Transverse colon (tissue), 3 donors: ENCODE results near the gene KCNT1.

Source experiments
- CTCF ChIP-seq, 5 experiments: fragments of 200-600 bp in 3 of 5; fragments of 450-650 bp in 2 of 5; sonication (generic) in 3 of 5; IDR thresholded peaks; 1 replicate in 2 of 5; 2 replicates in 3 of 5; pipeline ENCODE4 v1.5.1; 2016 to 2017; ENCODE audit warnings: antibody characterized with exemption in 5 of 5, inconsistent platforms in 3 of 5, mild to moderate bottlenecking in 2 of 5, moderate library complexity in 1 of 5
- EP300 ChIP-seq: sonication (generic); formaldehyde crosslinking; IDR thresholded peaks from one replicate; pipeline ENCODE4 v1.6.1; 2017; ENCODE audit warnings: antibody characterized with exemption, low read depth

DNA sequence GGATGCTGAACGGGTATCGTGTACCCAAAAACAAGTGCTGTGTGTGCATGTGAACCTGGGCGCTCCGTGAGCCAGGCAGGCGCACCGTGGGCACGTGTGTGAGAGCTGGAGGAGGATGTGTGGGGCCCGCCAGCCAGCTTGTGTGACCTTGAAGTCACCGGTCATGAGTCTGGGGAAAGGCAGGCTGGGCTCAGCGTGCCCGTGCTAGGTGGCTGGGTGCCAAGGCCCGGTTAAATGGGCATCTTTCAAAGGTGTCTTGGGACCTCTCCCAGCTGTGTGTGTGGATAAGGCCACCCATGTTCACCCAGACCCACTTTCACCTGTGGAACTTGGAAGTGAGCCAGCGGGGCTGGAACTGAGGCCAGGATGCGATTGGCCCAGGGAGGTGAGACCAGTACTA lies 3.4 kb downstream of the KCNT1 start:
- TF ChIP-seq CTCF (IDR thresholded peaks at IDR 0.05) (no peak), EP300 (no peak)
